Body of pancreas (tissue), 4 donors: ENCODE measurements around the gene ZNF488. TPM values are rescaled to one million over a fixed set of nuclear protein-coding genes. Genes with fewer than 3 reads are reported as not detected.

Source experiments
- ATAC-seq: fragments of 150-250 bp; one replicate; pipeline ENCODE4 v1.9.1; 2016
- DNase-seq, 4 donors: peaks; one replicate each; pipeline ENCODE4 v3.0.0-alpha.2; 2019
- H3K27ac ChIP-seq, 4 donors: fragments of 200-600 bp; sonication (generic); 1 replicate in 3 of 4; 2 replicates in 1 of 4; pipeline versions ENCODE4 v1.5.1 to v1.6.1; 2016 to 2019; ENCODE audit warnings: mild to moderate bottlenecking in 1 of 4, mixed read lengths in 1 of 4, moderate library complexity in 1 of 4
- H3K27me3 ChIP-seq, 2 donors: fragments of 200-600 bp; sonication (generic); one replicate each; pipeline ENCODE4 v1.6.0; 2016; ENCODE audit warnings: mild to moderate bottlenecking in 1 of 2
- H3K36me3 ChIP-seq, 2 donors: fragments of 200-600 bp; sonication (generic); replicated peaks in 1 of 2; 2 replicates each; pipeline ENCODE4 v1.5.1; 2016; ENCODE audit warnings: low read depth in 2 of 2; ENCODE audit not compliant: insufficient read depth in 1 of 2
- H3K4me1 ChIP-seq: fragments of 200-600 bp; sonication (generic); one replicate; pipeline ENCODE4 v1.6.0; 2016
- H3K4me3 ChIP-seq, 2 donors: fragments of 200-600 bp; sonication (generic); 1 replicate in 1 of 2; 2 replicates in 1 of 2; pipeline ENCODE4 v1.5.1; 2016 to 2019
- H3K9me3 ChIP-seq, 3 donors: fragments of 200-600 bp; sonication (generic); 1 replicate in 2 of 3; 2 replicates in 1 of 3; pipeline ENCODE4 v1.5.1; 2016
- POLR2A ChIP-seq, 3 donors: fragments of 450-650 bp; IDR thresholded peaks; one replicate each; pipeline ENCODE4 v1.6.1; 2016; ENCODE audit warnings: antibody characterized with exemption in 3 of 3, mild to moderate bottlenecking in 2 of 3
- WGBS, 2 donors: methylation state at CpG; one replicate each; pipeline ENCODE4 v1.1.5; 2017; 5-methylcytosine and 5-hydroxymethylcytosine counted together
- intact Hi-C: fragments of 100-400 bp; cut with DNase I; formaldehyde crosslinking; loops from one replicate; pipeline ENCODE4 v1.15.1; 2023
- total RNA-seq, 2 donors: library from RNA; depleted of rRNA; stranded (reverse); fragments of >200 nt; gene quantifications; one replicate each; pipeline ENCODE4 v1.1.0, GENCODE V29; 2016
- TF ChIP-seq, protein P1 (sequence below), 7 experiments: fragments of 450-650 bp in 4 of 7; fragments of 200-600 bp in 3 of 7; sonication (generic) in 3 of 7; IDR thresholded peaks; one replicate each; pipeline ENCODE4 v1.5.1; 2016 to 2019; ENCODE audit warnings: antibody characterized with exemption in 7 of 7

ZNF488 gene
- total RNA-seq, 2 donors from 2014 or later, result 0.26 TPM; not detected in 1

- H3K9me3 ChIP-seq, result no peaks in the 10 kb centered on the region
- WGBS, 2 donors, result 75 to 80% methylated on average over 15 of the region's 15 CpGs
- H3K4me1 ChIP-seq, result no peaks in the 10 kb centered on the region
- no peak overlapping the region for H3K27ac ChIP-seq
- intact Hi-C loops, result no loop called here
- no peak for DNase-seq
- no peaks in the 10 kb centered on the region for H3K27me3 ChIP-seq
- ATAC-seq, result no peak
- H3K36me3 ChIP-seq, result no peaks in the 10 kb centered on the region
- no peak overlapping the region for H3K4me3 ChIP-seq
- TF ChIP-seq, protein P1, sequence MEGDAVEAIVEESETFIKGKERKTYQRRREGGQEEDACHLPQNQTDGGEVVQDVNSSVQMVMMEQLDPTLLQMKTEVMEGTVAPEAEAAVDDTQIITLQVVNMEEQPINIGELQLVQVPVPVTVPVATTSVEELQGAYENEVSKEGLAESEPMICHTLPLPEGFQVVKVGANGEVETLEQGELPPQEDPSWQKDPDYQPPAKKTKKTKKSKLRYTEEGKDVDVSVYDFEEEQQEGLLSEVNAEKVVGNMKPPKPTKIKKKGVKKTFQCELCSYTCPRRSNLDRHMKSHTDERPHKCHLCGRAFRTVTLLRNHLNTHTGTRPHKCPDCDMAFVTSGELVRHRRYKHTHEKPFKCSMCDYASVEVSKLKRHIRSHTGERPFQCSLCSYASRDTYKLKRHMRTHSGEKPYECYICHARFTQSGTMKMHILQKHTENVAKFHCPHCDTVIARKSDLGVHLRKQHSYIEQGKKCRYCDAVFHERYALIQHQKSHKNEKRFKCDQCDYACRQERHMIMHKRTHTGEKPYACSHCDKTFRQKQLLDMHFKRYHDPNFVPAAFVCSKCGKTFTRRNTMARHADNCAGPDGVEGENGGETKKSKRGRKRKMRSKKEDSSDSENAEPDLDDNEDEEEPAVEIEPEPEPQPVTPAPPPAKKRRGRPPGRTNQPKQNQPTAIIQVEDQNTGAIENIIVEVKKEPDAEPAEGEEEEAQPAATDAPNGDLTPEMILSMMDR (IDR thresholded peaks at IDR 0.05), result no peak
- no peak for TF ChIP-seq POLR2A (IDR thresholded peaks at IDR 0.05)
Observed at GRCh38 chr10:47336387-47337134, 47.5 kb downstream of the ZNF488 start.

DNA sequence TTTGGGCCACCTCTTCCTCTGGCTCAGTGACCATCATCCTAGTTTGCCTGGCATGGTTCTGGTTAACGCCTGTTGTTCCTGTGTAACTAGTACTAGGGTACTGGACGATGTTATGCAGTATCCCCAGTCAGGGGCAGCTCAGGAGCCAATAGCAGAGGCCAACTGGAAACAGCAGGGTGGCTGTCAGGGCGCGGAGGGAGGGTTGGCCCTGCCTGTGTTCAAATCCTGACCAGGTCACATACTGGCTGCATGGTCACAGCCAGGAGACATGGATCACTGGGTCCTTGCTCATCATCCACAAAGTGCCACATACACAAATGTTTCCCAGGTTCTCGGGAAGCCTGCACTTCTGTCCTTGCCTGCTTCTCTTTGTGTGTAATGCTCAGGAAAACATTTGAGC lies 48.2 kb downstream of the ZNF488 start:
- no peak for DNase-seq

GRCh38 chr10:47334466-47335295 lies 49.4 kb downstream of the ZNF488 start:
- intact Hi-C loops, result no loop called here
- no peak for TF ChIP-seq POLR2A (IDR thresholded peaks at IDR 0.05)
- TF ChIP-seq, protein P1 (IDR thresholded peaks at IDR 0.05), result no peak
- no peak overlapping the region for H3K4me3 ChIP-seq
- no peaks in the 10 kb centered on the region for H3K27me3 ChIP-seq
- DNase-seq (no peak), ATAC-seq (no peak)
- H3K27ac ChIP-seq, result no peak overlapping the region
- peaks cover 9% of the 10 kb centered on the region for H3K4me1 ChIP-seq
- 75 to 77% methylated on average over 6 to 8 of the region's 8 CpGs for WGBS, 2 donors
- H3K9me3 ChIP-seq, result no peaks in the 10 kb centered on the region
- no peaks in the 10 kb centered on the region for H3K36me3 ChIP-seq

More for the DNA sequence above, 48.2 kb downstream of the ZNF488 start:
- H3K36me3 ChIP-seq, result no peaks in the 10 kb centered on the region
- 79 to 85% methylated on average over 5 of the region's 5 CpGs for WGBS, 2 donors
- no peak for ATAC-seq
- no peaks in the 10 kb centered on the region for H3K27me3 ChIP-seq
- TF ChIP-seq, protein P1 (IDR thresholded peaks at IDR 0.05), result no peak
- no peak for TF ChIP-seq POLR2A (IDR thresholded peaks at IDR 0.05)
- no peak overlapping the region for H3K27ac ChIP-seq
- H3K4me3 ChIP-seq, result no peak overlapping the region
- no peaks in the 10 kb centered on the region for H3K9me3 ChIP-seq
- intact Hi-C loops, result no loop called here
- H3K4me1 ChIP-seq, result peaks cover 3% of the 10 kb centered on the region

DNA sequence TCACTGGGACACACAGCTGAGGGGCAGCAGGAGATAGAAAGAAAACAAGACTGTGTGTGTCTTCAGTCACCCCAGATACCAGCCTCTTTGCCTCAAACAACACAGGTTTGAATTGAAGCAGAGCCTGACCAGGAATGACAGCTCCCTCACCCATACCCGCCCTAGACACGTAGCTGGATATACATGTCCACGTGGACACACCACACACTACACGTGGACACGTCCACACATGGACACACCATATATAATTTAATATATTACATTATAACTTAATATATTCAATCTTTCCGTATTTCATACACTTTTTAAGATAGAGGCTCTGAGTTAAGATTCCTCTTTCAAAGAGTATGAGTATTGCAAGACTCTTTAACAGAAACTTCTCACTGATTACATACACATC lies 50.6 kb downstream of the ZNF488 start:
- ATAC-seq, result no peak
- DNase-seq, result no peak
- Histone ChIP-seq H3K9me3 (no peaks in the 10 kb centered on the region), H3K36me3 (no peaks in the 10 kb centered on the region), H3K27me3 (no peaks in the 10 kb centered on the region), H3K4me1 (peaks cover 9% of the 10 kb centered on the region), H3K27ac (no peak overlapping the region), H3K4me3 (no peak overlapping the region)
- no peak for TF ChIP-seq POLR2A (IDR thresholded peaks at IDR 0.05)
- TF ChIP-seq, protein P1 (IDR thresholded peaks at IDR 0.05), result no peak
- intact Hi-C loops, result no loop called here
- 77% methylated on average over 6 of the region's 6 CpGs for WGBS, 2 donors
